ENCODE results near the gene DENND1A.

Gene DENND1A

DNA sequence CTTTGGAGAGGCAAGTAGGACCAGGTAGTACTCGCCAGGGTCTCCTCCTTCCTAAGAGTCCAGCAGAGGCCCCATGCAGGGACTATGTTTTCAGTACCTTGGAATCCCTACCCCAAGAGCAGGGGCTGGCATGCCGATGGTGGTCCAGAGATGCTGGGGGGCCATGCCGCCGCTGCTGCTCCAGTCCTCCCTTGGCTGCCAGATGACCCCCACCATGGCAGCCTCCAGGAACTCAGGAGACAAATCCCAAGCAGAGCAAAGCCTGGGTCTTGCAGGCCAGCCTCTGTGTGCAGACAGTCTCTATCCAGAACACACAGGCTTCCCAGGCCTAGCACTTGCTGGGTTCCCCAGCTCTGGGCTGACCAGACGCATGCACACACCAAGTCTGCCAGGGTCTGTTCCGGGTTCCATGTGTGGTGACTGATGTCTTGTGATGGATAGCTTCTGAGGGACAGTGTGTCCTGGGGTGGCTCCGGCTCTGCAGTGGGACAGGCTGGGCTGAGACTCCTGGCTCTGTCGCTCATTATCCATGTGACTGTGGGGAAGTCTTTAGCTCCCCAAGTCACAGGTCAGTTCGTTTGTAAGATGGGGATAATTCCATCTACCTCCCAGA, 446.6 kb downstream of the DENND1A start:
- Histone ChIP-seq H3K4me1 (ENCODE audit: insufficient read depth, insufficient read length) (peaks cover 29% of the 10 kb centered on the region), H3K27me3 (ENCODE audit: insufficient read depth, insufficient read length) (no peaks in the 10 kb centered on the region), H3K4me3 (ENCODE audit: insufficient read length, low read depth) (no peak overlapping the region), H3K9me3 (ENCODE audit: insufficient read depth, low read length) (no peaks in the 10 kb centered on the region), H3K9ac (ENCODE audit: insufficient read length, low read depth) (no peak overlapping the region), H3K36me3 (ENCODE audit: insufficient read depth, insufficient read length, low read length) (no peaks in the 10 kb centered on the region)
- TF ChIP-seq ZNF274 (IDR thresholded peaks at IDR 0.05; ENCODE audit: low read depth, low read length) (no peak), SUZ12 (IDR thresholded peaks at IDR 0.05; ENCODE audit: extremely low read depth, insufficient read depth, insufficient read length) (no peak), YY1 (IDR thresholded peaks at IDR 0.05; ENCODE audit: insufficient read depth, insufficient read length) (no peak)
- no peak for DNase-seq (ENCODE audit: low read depth, low spot score)

GRCh38 chr9:123482295-123482968, 447.5 kb downstream of the DENND1A start:
- Histone ChIP-seq H3K9ac (ENCODE audit: insufficient read length, low read depth) (no peak overlapping the region), H3K27me3 (ENCODE audit: insufficient read depth, insufficient read length) (no peaks in the 10 kb centered on the region), H3K4me3 (ENCODE audit: insufficient read length, low read depth) (no peak overlapping the region), H3K4me1 (ENCODE audit: insufficient read depth, insufficient read length) (peaks cover 23% of the 10 kb centered on the region), H3K36me3 (ENCODE audit: insufficient read depth, insufficient read length, low read length) (no peaks in the 10 kb centered on the region), H3K9me3 (ENCODE audit: insufficient read depth, low read length) (no peaks in the 10 kb centered on the region)
- no peak for TF ChIP-seq ZNF274 (IDR thresholded peaks at IDR 0.05; ENCODE audit: low read depth, low read length)
- TF ChIP-seq YY1 (IDR thresholded peaks at IDR 0.05; ENCODE audit: insufficient read depth, insufficient read length), result no peak
- no peak for TF ChIP-seq SUZ12 (IDR thresholded peaks at IDR 0.05; ENCODE audit: extremely low read depth, insufficient read depth, insufficient read length)
- peak; percentile 16 for DNase-seq (ENCODE audit: low read depth, low spot score)

- Histone ChIP-seq H3K9ac (ENCODE audit: insufficient read length, low read depth) (no peak overlapping the region), H3K4me3 (ENCODE audit: insufficient read length, low read depth) (no peak overlapping the region), H3K27me3 (ENCODE audit: insufficient read depth, insufficient read length) (no peaks in the 10 kb centered on the region), H3K36me3 (ENCODE audit: insufficient read depth, insufficient read length, low read length) (no peaks in the 10 kb centered on the region), H3K9me3 (ENCODE audit: insufficient read depth, low read length) (no peaks in the 10 kb centered on the region), H3K4me1 (ENCODE audit: insufficient read depth, insufficient read length) (peaks cover 23% of the 10 kb centered on the region)
- no peak for TF ChIP-seq ZNF274 (IDR thresholded peaks at IDR 0.05; ENCODE audit: low read depth, low read length)
- no peak for DNase-seq (ENCODE audit: low read depth, low spot score)
These were observed 448.6 kb downstream of the DENND1A start for GRCh38 chr9:123481209-123481865.

GRCh38 chr9:123480791-123481190, 449.1 kb downstream of the DENND1A start:
- no peak for DNase-seq (ENCODE audit: low read depth, low spot score)

DNA sequence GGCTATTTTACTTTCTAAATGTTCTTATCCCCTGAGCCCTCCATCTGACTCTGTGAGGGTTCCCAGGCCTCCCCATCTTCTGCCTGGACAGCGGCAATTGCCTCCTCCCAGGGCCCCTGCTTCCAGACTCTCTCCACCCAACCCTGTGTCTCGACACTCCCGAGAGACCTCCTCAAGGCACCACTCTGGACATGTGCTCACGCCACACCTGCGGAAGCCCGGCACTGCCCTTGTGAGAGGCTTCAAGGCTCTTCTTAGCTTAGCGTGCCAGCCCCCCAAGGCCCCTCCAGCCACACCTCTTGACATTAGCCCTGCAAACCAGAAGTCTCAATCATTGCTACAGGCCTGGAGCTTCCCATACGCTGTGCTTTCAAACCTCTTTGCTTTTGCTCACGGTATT, 449.8 kb downstream of the DENND1A start:
- no peaks in the 10 kb centered on the region for H3K36me3 ChIP-seq (ENCODE audit: insufficient read depth, insufficient read length, low read length)
- no peaks in the 10 kb centered on the region for H3K9me3 ChIP-seq (ENCODE audit: insufficient read depth, low read length)
- no peak for DNase-seq (ENCODE audit: low read depth, low spot score)
- H3K4me1 ChIP-seq (ENCODE audit: insufficient read depth, insufficient read length), result peaks cover 23% of the 10 kb centered on the region
- no peak for TF ChIP-seq ZNF274 (IDR thresholded peaks at IDR 0.05; ENCODE audit: low read depth, low read length)
- no peak overlapping the region for H3K4me3 ChIP-seq (ENCODE audit: insufficient read length, low read depth)
- no peak overlapping the region for H3K9ac ChIP-seq (ENCODE audit: insufficient read length, low read depth)
- no peaks in the 10 kb centered on the region for H3K27me3 ChIP-seq (ENCODE audit: insufficient read depth, insufficient read length)

More at GRCh38 chr9:123480791-123481190, 449.1 kb downstream of the DENND1A start:
- Histone ChIP-seq H3K4me3 (ENCODE audit: insufficient read length, low read depth) (no peak overlapping the region), H3K9me3 (ENCODE audit: insufficient read depth, low read length) (no peaks in the 10 kb centered on the region), H3K9ac (ENCODE audit: insufficient read length, low read depth) (no peak overlapping the region), H3K27me3 (ENCODE audit: insufficient read depth, insufficient read length) (no peaks in the 10 kb centered on the region), H3K4me1 (ENCODE audit: insufficient read depth, insufficient read length) (peaks cover 23% of the 10 kb centered on the region), H3K36me3 (ENCODE audit: insufficient read depth, insufficient read length, low read length) (no peaks in the 10 kb centered on the region)
- no peak for TF ChIP-seq YY1 (IDR thresholded peaks at IDR 0.05; ENCODE audit: insufficient read depth, insufficient read length)
- TF ChIP-seq SUZ12 (IDR thresholded peaks at IDR 0.05; ENCODE audit: extremely low read depth, insufficient read depth, insufficient read length), result no peak
- no peak for TF ChIP-seq ZNF274 (IDR thresholded peaks at IDR 0.05; ENCODE audit: low read depth, low read length)

- Histone ChIP-seq H3K9me3 (ENCODE audit: insufficient read depth, low read length) (no peaks in the 10 kb centered on the region), H3K27me3 (ENCODE audit: insufficient read depth, insufficient read length) (no peaks in the 10 kb centered on the region), H3K4me3 (ENCODE audit: insufficient read length, low read depth) (no peak overlapping the region), H3K4me1 (ENCODE audit: insufficient read depth, insufficient read length) (peaks cover 15% of the 10 kb centered on the region), H3K9ac (ENCODE audit: insufficient read length, low read depth) (no peak overlapping the region), H3K36me3 (ENCODE audit: insufficient read depth, insufficient read length, low read length) (no peaks in the 10 kb centered on the region)
- no peak for DNase-seq (ENCODE audit: low read depth, low spot score)
- no peak for TF ChIP-seq ZNF274 (IDR thresholded peaks at IDR 0.05; ENCODE audit: low read depth, low read length)
- no peak for TF ChIP-seq YY1 (IDR thresholded peaks at IDR 0.05; ENCODE audit: insufficient read depth, insufficient read length)
- no peak for TF ChIP-seq SUZ12 (IDR thresholded peaks at IDR 0.05; ENCODE audit: extremely low read depth, insufficient read depth, insufficient read length)
These were observed 450.8 kb downstream of the DENND1A start for GRCh38 chr9:123478967-123479602.

DNA sequence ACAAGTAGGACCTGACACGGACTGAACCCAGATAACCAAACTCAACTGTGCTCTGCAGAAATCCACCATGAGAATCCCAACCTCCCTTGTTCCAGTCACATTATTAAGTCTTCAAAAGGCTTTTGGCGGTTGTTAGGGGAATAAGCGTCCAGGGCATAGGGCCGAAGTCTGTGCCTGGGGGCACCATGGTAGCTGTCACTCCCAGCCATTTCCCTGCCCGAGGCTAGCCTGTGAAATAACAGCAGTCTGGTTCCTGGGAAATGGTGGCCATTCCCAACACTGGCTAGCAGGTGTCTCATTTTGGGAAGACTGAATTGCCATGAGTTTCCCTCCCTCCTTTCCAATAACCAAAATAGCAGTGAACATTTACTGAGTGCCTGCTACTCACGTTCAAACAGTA, 451.8 kb downstream of the DENND1A start:
- no peak for DNase-seq (ENCODE audit: low read depth, low spot score)
- Histone ChIP-seq H3K27me3 (ENCODE audit: insufficient read depth, insufficient read length) (no peaks in the 10 kb centered on the region), H3K4me1 (ENCODE audit: insufficient read depth, insufficient read length) (peaks cover 13% of the 10 kb centered on the region), H3K4me3 (ENCODE audit: insufficient read length, low read depth) (no peak overlapping the region), H3K36me3 (ENCODE audit: insufficient read depth, insufficient read length, low read length) (no peaks in the 10 kb centered on the region), H3K9ac (ENCODE audit: insufficient read length, low read depth) (no peak overlapping the region), H3K9me3 (ENCODE audit: insufficient read depth, low read length) (no peaks in the 10 kb centered on the region)
- no peak for TF ChIP-seq SUZ12 (IDR thresholded peaks at IDR 0.05; ENCODE audit: extremely low read depth, insufficient read depth, insufficient read length)
- no peak for TF ChIP-seq ZNF274 (IDR thresholded peaks at IDR 0.05; ENCODE audit: low read depth, low read length)
- TF ChIP-seq YY1 (IDR thresholded peaks at IDR 0.05; ENCODE audit: insufficient read depth, insufficient read length), result no peak

Data from NT2/D1 (cell line).